ENCODE results near the gene EIF3CL.
"Not testable (repeated sequence)": the region's sequence is repeated elsewhere in the genome, so short reads cannot be mapped to it uniquely, and the experiment has no call there.

The EIF3CL gene, protein sequence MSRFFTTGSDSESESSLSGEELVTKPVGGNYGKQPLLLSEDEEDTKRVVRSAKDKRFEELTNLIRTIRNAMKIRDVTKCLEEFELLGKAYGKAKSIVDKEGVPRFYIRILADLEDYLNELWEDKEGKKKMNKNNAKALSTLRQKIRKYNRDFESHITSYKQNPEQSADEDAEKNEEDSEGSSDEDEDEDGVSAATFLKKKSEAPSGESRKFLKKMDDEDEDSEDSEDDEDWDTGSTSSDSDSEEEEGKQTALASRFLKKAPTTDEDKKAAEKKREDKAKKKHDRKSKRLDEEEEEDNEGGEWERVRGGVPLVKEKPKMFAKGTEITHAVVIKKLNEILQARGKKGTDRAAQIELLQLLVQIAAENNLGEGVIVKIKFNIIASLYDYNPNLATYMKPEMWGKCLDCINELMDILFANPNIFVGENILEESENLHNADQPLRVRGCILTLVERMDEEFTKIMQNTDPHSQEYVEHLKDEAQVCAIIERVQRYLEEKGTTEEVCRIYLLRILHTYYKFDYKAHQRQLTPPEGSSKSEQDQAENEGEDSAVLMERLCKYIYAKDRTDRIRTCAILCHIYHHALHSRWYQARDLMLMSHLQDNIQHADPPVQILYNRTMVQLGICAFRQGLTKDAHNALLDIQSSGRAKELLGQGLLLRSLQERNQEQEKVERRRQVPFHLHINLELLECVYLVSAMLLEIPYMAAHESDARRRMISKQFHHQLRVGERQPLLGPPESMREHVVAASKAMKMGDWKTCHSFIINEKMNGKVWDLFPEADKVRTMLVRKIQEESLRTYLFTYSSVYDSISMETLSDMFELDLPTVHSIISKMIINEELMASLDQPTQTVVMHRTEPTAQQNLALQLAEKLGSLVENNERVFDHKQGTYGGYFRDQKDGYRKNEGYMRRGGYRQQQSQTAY

DNA sequence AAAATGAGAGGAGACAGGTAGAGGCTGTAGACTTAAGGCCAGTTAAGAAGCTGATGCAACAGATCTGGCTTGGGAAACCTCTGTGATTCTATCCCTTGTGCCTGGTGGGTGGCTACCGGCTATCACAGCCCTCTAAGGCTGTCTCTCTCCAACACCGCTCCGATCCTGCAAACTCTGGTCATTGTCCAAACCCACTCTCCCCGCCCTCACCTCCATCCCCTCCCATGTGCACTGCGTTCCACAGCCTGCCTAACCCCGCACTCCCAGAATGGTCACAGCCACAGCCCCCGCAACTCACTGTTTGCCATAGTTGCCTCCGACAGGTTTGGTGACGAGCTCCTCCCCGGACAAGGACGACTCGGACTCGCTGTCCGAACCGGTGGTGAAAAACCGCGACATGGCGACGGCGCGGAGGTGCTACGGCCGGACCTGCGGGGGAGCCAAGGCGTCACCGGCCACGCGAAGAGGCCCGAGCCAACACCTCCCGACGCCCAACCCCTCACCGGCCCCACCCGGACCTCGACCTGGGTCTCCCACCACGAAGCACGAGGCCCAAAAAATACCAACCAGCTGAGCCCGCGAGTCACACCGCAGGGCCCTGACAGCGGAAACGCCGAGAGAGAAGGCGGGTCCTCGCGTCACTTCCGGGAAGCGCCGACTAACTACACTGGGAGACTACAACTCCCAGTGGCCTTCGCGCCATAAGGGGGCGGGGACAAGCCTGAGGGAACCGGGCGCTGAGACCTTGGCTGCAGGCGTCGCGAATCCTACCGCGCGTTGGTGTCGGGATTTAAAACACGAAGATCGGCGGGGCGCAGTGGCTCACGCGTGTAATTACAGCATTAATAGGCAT is at the start of gene EIF3CL:
Gene EIF3CL (minus strand): TSS at position 622 of the 853 bp plus-strand sequence. CDS start 223 bp downstream, at position 399.
- not testable (repeated sequence) for DNase-seq

DNA sequence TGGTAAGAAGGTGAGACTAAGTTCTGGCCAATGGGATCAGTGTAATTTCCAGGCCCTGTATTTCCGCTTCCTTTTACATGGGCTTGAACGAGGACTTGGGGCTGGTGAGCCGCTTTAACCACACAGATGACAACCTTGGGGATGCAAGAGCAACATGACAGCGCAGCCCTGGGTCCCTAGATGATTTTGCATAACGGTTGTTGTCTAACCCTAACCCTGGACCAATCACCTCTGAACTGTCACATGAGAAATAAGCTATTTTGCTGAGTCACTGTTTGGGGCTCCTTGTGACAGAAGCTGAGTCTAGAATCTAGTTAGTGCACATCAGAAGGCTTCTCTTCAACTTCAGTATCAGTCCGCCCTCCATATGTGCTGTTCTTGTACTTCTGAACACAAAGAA is 43.4 kb upstream of the EIF3CL start:
- not testable (repeated sequence) for DNase-seq

DNA sequence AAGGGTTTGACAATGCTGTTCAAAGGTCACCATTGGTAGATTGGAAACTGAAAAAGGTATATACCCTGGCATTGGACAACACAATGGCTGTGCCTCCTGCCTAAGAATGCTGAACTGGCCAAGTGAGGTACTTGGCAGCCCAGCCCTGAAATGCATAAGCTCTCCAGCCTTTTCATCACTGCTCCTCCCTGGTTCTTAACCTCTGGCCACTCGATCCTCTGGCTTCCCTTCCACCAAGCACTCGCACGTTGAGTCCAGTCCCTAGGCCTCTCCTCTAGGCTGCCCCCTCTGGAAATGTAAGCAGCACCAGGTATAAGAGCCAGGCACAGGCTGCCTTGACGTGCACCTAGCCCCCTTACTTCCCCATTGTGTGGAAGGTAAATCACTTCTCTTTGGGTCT is 42.7 kb upstream of the EIF3CL start:
- DNase-seq = not testable (repeated sequence)

DNA sequence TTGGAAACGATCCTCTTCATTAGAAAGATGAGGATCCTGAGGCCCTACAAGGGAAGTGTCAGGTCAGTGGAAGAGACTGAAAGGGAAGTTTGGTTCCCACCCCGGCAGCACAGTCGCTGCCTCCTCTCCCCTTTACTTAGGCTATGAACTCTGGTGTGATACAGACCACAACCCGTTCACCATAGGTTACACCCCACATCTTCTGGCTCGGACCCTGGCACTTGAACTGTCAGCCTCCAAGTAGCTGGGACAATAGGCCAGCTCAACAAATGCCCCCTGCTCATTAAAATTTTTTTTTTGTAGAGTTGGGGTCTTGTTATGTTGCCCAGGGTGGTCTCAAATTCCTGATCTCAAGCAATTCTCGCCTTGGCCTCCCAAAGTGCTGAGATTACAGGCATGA is 40.3 kb upstream of the EIF3CL start:
- DNase-seq = not testable (repeated sequence)

DNA sequence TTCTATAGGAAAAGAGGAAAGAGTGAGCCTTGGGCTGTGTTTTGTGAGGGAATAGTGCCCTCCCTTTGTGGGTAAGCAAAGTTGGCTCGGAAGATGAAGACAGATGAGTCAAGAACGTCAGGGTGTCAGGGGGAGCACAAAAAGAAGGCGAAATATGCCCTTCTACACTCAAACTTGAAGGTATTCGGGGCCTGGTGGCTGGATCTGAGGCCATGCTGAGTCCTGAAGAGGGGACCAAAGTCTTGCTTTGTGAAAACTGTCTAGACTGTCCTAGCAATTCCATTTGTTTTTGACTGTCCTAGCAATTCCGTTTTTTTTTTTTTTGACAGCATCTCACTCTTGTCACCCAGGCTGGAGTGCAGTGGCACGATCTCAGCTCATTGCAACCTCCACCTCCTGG is 35.3 kb upstream of the EIF3CL start:
- not testable (repeated sequence) for DNase-seq

DNA sequence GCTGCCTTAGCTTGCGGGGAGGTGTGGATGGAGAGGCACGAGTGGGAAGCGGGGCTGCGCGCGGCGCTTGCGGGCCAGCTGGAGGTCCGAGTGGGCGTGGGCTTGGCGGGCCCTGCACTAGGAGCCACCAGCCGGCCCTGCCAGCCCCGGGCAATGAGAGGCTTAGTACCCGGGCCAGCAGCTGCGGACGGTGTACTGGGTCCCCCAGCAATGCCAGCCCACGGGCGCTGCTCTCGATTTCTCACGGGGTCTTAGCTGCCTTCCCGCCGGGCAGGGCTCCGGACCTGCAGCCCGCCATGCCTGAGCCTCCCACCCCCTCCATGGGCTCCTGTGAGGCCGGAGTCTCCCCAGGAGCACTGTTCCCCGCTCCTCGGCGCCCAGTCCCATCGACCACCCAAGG is 31.7 kb upstream of the EIF3CL start:
- not testable (repeated sequence) for DNase-seq

DNA sequence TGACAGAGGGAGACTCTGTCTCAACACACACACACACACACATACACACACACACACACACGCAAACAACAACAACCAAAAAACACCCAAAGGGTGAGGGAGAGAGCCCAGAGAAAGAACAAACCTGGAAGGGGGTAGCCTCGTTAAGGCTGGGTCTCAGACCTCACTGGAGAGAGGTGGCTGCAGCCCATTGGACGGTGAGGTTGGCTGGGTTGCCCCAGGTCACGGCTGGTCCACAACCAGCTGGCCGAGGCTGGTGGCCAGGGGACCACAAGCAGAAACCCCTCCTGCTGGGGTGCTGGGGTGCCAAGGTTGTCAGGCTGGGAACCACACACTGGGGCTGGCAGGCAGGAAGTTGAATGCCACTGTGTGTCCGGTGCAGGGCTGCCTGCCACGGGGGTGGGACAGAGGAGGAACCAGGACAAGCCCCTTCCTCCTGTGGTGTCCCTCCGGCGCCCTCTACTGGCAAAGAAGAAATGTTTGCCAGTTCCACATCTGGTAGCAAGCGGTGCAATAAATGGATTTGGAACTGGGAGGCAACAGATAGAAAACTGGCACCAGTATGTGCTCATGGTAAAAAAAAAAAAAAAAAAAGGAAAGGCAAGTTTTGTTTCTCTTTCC is 22.5 kb upstream of the EIF3CL start:
- DNase-seq = not testable (repeated sequence)

DNA sequence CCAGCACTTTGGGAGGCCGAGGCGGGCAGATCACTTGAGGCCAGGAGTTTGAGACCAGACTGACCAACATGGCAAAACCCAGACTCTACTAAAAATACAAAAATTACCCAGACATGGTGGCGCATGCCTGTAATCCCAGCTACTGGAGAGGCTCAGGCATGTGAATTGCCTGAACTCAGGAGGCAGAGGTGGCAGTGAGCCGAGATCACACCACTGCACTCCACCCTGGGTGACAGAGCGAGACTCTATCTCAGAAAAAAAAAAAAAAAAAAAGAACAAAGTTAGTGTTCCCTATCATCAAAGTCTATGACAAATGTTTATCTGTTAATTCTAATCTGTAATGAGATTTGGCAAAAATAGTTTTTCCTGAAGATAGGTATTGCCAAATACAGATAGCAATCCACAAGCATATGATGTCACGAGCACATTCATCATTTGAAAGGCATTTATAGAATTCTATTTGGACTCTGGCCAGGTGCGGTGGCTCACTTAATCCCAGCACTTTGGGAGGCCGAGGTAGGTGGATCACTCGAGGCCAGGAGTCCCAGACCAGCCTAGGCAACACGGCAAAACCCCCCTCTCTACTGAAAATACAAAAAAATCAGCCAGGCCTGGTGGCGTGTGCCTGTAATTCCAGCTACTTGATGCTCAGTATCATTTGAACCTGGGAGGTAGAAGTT is 17.6 kb upstream of the EIF3CL start:
- not testable (repeated sequence) for DNase-seq

DNA sequence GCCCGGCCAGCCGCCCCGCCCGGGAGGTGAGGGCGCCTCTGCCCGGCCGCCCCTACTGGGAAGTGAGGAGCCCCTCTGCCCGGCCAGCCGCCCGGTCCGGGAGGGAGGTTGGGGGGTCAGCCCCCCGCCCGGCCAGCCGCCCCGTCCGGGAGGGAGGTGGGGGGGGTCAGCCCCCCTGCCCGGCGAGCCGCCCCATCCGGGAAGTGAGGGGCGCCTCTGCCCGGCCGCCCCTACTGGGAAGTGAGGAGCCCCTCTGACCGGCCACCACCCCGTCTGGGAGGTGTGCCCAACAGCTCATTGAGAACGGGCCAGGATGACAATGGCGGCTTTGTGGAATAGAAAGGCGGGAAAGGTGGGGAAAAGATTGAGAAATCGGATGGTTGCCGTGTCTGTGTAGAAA is 13.4 kb upstream of the EIF3CL start:
- DNase-seq = not testable (repeated sequence)

DNA sequence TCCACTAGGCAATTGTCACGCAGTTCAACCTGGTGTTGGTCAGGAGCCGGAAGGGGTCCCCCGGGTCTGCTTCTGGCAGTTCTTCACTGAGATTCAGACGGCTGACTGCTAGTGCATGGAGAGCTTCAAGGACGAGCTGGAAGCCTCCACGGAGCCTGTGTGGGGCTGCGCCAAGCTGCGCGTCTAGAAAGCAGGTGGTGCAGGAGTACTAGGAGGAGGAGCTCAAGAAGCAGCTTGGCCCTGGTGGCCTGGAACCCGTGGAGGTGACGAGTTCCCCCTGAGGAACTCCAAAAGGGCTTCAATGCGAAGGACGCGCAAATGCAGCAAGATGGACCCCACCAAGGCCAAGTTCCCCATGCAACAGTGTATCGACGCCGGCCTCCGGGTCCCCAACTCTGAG is 10.9 kb upstream of the EIF3CL start:
- DNase-seq = not testable (repeated sequence)

DNA sequence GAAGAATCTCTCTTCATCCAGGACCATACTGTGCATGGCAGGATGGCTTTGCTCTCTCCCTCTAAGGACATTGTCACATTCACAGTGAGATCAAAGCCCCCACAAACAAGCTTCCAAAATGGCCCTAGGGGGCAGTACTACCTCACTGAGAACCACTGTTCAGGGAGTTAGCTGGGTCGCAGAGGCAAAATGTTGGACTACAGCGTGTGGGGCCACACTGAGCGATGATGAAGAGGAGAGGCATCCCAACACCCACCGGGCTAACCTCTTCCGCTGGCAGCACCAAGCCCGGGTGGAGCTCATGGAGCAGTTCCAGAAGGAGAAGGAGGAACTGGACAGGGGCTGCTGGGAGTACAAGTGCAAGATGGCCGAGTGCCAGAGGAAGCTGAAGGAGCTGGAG is 9.9 kb upstream of the EIF3CL start:
- DNase-seq = not testable (repeated sequence)

DNA sequence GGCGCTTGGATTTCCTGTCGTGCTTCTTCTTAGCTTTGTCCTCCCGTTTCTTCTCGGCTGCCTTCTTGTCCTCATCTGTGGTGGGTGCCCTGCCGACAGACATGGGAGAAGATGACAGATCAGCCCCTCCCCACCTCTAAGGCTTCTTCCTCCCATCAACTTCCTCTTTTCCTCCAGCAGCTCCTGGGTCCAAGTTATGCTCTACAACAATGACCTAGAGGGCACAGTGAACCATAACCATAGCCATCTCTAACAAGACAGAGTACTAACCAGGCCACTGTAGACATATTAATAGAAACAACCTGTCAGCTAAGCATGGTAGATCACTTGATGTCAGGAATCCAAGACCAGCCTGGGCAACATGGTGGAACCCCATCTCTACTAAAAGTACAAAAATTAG is 11.6 kb downstream of the EIF3CL start:
- not testable (repeated sequence) for DNase-seq

DNA sequence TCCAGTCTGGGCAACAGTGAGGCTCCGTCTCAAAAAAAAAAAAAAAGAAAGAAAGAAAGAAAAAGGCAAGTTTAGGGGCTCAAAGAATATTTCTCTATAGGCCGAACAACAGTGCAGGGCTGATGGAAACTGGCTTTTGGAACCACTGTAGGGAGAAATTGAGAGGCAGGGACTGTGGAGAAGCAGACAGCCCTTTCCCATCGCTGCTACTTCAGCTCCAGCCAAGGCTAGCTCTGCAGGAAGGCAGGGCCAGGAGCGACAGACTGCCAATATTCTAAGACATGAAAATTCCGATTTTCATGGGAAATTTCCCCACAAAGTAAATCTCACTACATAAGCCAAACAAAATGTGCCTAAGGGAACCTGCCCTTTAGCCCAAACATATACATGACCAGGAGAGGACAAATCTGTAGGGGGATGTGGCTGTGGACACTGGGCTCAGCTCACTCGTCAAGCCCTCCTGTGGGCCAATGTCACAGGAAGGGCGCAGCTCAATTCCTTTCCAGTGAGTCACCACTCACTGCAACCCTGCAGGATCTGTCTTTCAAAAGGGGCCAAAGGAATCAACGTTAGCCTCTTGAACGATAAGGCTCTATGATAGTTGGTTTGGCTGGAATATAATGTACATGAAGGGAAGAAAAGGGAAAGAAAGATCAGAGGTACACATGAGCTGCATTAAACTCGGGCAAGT is 21.3 kb downstream of the EIF3CL start:
- not testable (repeated sequence) for DNase-seq

DNA sequence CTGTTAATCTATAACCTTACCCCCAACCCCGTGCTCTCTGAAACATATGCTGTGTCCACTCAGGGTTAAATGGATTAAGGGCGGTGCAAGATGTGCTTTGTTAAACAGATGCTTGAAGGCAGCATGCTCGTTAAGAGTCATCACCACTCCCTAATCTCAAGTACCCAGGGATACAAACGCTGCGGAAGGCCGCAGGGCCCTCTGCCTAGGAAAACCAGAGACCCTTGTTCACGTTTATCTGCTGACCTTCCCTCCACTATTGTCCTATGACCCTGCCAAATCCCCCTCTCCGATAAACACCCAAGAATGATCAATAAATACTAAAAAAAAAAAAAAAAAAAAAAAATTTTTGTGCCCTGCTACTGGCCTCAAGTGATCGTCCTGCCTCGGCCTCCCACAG is 25.8 kb downstream of the EIF3CL start:
- DNase-seq = not testable (repeated sequence)

DNA sequence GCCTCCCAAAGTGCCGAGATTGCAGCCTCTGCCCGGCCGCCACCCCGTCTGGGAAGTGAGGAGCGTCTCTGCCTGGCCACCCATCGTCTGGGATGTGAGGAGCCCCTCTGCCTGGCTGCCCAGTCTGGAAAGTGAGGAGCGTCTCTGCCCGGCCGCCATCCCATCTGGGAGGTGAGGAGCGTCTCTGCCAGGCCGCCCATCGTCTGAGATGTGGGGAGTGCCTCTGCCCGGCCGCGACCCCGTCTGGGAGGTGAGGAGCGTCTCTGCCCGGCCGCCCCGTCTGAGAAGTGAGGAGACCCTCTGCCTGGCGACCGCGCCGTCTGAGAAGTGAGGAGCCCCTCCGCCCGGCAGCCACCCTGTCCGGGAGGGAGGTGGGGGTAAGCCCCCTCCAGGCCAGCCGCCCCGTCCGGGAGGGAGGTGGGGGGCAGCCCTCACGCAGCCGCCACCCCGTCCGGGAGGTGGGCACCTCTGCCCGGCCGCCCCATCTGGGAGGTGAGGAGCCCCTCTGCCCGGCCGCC is 26.5 kb downstream of the EIF3CL start:
- not testable (repeated sequence) for DNase-seq

DNA sequence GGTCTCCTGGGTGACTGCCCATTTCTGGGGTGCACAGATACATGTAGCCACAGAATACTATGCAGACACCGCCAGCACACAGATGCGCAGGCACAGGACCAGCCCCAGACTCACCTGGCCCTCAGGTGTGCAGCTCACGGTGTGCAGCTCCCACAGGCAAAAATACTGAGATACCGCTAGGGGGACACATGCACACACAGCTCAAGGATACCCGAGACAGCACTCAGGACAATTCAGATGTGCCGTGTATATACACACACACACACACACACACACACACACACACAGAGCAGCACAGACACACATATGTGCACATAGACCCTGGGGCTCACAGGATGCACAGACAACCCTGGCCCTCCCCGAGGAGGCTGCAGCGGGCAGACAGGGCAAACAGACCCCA is 28.5 kb downstream of the EIF3CL start:
- DNase-seq = not testable (repeated sequence)

DNA sequence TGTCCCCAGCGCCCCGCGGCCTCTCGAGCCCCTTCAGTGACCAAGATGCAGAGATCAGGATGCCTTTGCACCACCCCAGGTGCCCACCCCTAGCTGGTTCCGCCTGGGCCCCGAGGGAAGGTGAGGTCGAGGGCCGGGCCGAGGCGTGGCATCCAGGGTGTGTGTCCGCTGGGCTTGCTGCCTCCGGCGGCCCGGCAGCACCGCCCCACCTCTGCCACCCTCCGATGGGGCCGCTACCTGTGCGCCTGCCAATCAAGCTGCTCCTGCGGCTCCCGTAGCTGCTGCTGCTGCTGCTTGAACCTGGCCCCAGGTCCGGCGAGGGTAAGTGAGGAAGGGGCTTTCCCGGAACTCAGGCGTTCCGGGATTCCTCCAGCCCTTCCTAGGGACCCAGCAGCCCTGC is 29.4 kb downstream of the EIF3CL start:
- not testable (repeated sequence) for DNase-seq

DNA sequence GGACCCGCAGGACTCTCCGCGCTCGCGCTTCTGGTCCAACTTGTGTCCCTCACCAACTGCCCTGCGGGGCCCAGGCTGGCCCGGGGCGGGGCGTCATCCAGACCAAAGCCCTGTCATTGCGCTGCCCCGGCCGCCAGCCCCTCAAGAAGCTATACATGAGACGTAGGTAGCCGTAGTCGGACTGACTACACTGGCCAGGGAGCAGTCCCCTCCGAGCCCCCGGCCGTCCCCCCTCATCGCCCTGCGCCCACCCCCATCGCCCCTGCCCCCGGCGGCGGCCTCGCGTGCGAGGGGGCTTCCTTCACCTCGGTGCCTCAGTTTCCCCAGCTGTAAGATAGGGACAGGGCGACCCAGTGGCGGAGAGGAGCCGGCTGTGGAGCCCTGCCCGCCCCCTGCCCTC is 35.7 kb downstream of the EIF3CL start:
- DNase-seq = not testable (repeated sequence)

DNA sequence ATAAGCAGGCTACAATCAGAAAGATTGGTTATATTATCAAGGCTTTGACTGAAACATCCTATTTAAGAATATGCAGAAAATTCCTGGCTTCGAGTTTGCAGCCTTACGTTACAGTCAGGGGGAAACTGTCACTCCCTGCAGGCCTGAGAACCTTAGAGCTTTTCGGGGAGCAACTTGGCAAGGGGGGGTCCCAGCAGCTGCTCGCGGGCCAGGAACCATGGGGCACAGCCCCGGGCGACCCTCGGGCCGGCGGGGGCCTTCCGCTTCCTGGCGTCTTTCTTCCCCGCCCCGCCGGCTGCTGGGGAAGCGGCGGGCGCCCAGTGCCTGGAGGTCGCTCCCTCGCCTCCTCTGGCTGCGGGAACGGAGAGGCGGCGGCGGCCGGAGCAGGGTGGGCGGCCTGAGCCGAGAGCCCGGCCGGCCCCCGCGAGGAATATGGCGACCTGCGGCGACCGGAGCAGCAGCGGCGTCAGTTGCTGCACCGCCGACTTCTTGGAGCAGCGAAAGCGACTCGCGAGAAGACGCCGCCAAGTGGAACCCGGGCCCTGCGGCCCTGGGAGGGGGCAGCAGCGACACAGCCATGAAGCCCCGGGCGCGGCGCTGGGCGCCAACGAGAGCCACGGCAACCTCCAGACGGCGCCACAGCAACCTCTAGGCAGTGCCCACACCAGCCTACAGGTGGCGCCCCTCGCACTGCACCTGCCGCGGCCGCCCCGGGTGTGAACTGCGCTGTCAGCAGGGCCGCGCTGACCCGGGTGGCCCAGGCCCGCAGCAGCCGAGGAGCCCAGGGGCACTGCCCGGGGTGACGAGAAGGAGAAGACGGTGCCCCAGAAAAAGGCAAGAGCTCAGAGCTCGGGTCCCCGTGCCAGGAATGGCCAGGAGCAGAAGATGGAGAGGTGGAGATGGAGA is 39.1 kb downstream of the EIF3CL start:
- not testable (repeated sequence) for DNase-seq

DNA sequence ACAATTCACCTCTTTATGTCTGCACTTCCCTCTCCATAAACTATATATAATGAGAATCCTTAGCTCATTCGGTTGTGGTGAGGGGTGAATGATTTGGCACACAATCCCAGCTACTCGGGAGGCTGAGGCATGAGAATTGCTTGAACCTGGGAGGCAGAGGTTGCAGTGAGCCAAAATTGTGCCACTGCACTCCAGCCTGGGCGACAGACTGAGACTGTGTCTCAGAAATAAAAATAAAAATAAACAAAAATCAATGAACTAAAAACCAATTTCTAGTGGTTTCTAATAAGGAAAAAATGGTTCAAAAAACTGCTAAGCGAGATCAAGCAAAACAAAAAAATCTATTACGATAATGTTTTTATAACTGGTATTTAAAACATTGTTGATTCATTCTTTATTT is 40.2 kb downstream of the EIF3CL start, which contains the start of gene NPIPB6:
Gene NPIPB6 (minus strand): TSS at position 101 of the 400 bp plus-strand sequence. CDS start 686 bp downstream, outside the sequence.
- DNase-seq = not testable (repeated sequence)
